Thymus (tissue), 11 donors: Measurements from ENCODE around the gene ZSCAN5A. TPM values are rescaled to one million over a fixed set of nuclear protein-coding genes. Genes with fewer than 3 reads are reported as not detected.
A peak's percentile ranks its signal among the peaks of the same experiment; 100 is the strongest.
"Not testable (repeated sequence)": the region's sequence is repeated elsewhere in the genome, so short reads cannot be mapped to it uniquely, and the experiment has no call there.

Experiments
- DNase-seq, 9 donors: peaks; one replicate each; pipeline ENCODE4 v3.0.0-alpha.2; 2013; ENCODE audit warnings: low spot score in 9 of 9, low read depth in 6 of 9, missing footprints in 1 of 9
- H3K27ac ChIP-seq, 2 donors: one replicate each; pipeline ENCODE4 v1.5.1; 2013; ENCODE audit warnings: control low read depth in 1 of 2, low read depth in 1 of 2, low read length in 1 of 2, mild to moderate bottlenecking in 1 of 2, moderate library complexity in 1 of 2
- H3K27me3 ChIP-seq, 2 donors: one replicate each; pipeline ENCODE4 v1.5.1; 2013; ENCODE audit warnings: low read length in 1 of 2; ENCODE audit not compliant: control insufficient read depth in 2 of 2, insufficient read depth in 1 of 2
- H3K36me3 ChIP-seq, 2 donors: one replicate each; pipeline ENCODE4 v1.5.1; 2013; ENCODE audit warnings: low read length in 1 of 2, mild to moderate bottlenecking in 1 of 2, moderate library complexity in 1 of 2; ENCODE audit not compliant: control insufficient read depth in 2 of 2, insufficient read depth in 2 of 2
- H3K4me1 ChIP-seq, 2 donors: one replicate each; pipeline ENCODE4 v1.5.1; 2013; ENCODE audit warnings: low read length in 2 of 2; ENCODE audit not compliant: control insufficient read depth in 2 of 2, insufficient read depth in 2 of 2
- H3K4me3 ChIP-seq, 2 donors: one replicate each; pipeline ENCODE4 v1.5.1; 2013; ENCODE audit warnings: low read length in 2 of 2, control low read depth in 1 of 2, mild to moderate bottlenecking in 1 of 2
- H3K9me3 ChIP-seq, 2 donors: one replicate each; pipeline ENCODE4 v1.5.1; 2013; ENCODE audit warnings: low read length in 1 of 2, mild to moderate bottlenecking in 1 of 2; ENCODE audit not compliant: control insufficient read depth in 2 of 2, insufficient read depth in 1 of 2
- WGBS: extraction: QIAGEN DNeasy Blood & Tissue Kit; methylation state at CpG from one replicate; pipeline ENCODE4 v1.1.7; 2013; 5-methylcytosine and 5-hydroxymethylcytosine counted together
- polyA plus RNA-seq: library from polyadenylated mRNA; stranded (reverse); fragments of 200-250 nt; gene quantifications from one replicate; pipeline ENCODE4 v1.2.3, GENCODE V29; 2013
- total RNA-seq: library from RNA; stranded (reverse); fragments of 120-200 nt; gene quantifications from one replicate; pipeline ENCODE4 v1.2.4, GENCODE V29; 2013
- donor health status: healthy.

Gene ZSCAN5A
- total and polyA plus RNA-seq, 2 donors = 4.9 to 7.4 TPM

GRCh38 chr19:56310462-56310861 lies 4.2 kb downstream of the ZSCAN5A start:
- 96% methylated on average over 8 of the region's 8 CpGs for WGBS
- no peaks in the 10 kb centered on the region for H3K27me3 ChIP-seq
- H3K4me3 ChIP-seq = no peak overlapping the region
- H3K9me3 ChIP-seq = no peaks in the 10 kb centered on the region
- H3K27ac ChIP-seq = no peak overlapping the region
- no peak for DNase-seq
- H3K36me3 ChIP-seq = no peaks in the 10 kb centered on the region
- H3K4me1 ChIP-seq = peaks cover 8 to 9% of the 10 kb centered on the region in 2 donors

DNA sequence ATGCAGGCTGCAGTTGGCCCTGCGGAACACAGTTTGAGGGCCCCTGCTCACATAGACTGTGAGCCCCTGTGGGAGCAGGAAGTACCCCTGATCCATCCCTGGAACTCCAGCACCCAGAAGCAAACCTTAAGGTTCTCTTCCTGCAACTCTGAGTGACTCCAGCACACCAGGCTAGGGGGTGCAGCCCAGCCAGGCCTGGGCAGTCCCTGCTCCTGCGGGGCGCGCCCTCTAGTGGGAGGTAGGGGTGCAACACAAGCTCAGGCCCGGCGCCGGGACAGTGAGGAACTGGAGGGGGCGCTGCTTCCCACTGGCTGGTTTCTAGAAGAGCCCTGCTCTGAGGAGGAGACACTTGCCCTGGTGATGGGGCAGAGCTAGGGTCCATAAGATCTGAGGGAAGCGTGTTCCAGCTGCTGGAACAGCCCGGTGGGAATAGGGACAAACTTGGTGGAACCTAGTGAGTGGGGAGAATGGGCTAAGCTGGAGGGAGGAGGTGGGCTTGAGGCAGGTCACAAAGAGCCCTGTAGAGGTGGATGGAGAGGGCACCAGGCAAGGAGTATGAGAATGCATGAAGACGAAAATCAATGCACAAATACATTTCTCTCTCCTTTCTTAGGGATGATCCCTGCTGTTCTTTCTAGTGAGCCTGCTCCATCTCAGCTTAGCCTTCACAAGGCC lies 5.0 kb downstream of the ZSCAN5A start:
- peak in 4 of 9 donors; percentile 5 to 56 (median 41) for DNase-seq
- 94% methylated on average over 11 of the region's 11 CpGs for WGBS
- Histone ChIP-seq H3K9me3 (no peaks in the 10 kb centered on the region), H3K4me1 (peaks cover 7% of the 10 kb centered on the region in 2 donors), H3K27me3 (no peaks in the 10 kb centered on the region), H3K4me3 (no peak overlapping the region), H3K36me3 (peaks cover 0 to 4% of the 10 kb centered on the region in 2 donors), H3K27ac (no peak overlapping the region)

DNA sequence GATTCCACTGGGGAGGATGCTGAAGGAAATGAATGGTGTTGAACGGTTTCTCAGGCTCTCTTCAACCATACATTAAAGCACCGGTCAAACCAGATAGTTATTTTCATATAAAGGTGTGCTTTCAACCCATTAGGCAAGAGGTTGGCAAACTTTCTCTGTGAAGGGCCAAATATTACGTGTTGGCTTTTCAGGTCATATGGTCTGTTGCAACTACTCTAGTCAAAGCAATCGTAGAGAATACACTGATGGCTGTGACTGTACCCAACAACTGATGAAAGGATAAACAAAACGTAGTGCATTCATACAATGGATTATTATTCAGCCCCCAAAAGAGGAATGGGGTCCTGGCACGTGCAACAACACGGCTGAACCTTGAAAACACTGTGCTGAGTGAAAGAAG lies 5.8 kb downstream of the ZSCAN5A start:
- Histone ChIP-seq H3K36me3 (peaks cover 0 to 4% of the 10 kb centered on the region in 2 donors), H3K27ac (no peak overlapping the region), H3K9me3 (no peaks in the 10 kb centered on the region), H3K4me3 (no peak overlapping the region), H3K4me1 (peaks cover 3 to 4% of the 10 kb centered on the region in 2 donors), H3K27me3 (no peaks in the 10 kb centered on the region)
- no peak for DNase-seq
- WGBS = 97% methylated on average over 7 of the region's 7 CpGs

DNA sequence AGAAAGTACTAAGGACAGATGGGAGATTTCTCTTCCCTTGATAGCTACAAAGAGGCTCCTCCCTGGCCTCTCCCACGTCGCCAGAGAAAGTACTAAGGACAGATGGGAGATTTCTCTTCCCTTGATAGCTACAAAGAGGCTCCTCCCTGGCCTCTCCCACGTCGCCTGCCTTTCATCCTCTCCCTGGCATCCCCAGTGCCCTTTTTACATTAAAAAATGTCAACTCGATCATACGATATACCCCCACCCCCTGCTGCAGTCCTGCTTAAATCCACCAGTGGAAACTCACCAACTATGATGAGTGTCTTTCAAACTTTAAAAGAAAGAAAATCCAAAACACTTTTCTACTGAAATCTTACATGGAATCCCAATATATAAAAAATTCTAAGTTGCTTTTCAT lies 7.6 kb downstream of the ZSCAN5A start:
- H3K4me3 ChIP-seq, H3K4me1 ChIP-seq, H3K9me3 ChIP-seq, H3K27ac ChIP-seq, DNase-seq, H3K36me3 ChIP-seq, H3K27me3 ChIP-seq: not testable (repeated sequence)
- WGBS = 79% methylated on average over 6 of the region's 6 CpGs

DNA sequence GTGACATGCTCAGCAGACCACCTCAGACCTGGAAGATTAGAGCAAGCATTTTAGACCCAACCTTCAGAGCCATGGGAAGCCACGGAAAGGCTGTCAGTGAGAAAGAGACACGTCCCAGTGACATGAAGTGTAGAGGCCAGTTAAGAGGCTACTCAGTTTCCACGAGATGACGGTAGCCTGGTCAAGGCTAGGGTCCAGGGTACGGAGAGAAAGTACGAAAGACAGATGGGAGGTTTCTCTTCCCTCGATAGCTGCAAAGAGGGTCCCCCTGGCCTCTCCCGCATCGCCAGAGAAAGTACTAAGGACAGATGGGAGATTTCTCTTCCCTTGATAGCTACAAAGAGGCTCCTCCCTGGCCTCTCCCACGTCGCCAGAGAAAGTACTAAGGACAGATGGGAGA lies 8.6 kb downstream of the ZSCAN5A start:
- WGBS = 99% methylated on average over 9 of the region's 11 CpGs
- Histone ChIP-seq H3K4me1 (no peaks in the 10 kb centered on the region), H3K36me3 (peaks cover 0 to 4% of the 10 kb centered on the region in 2 donors), H3K9me3 (no peaks in the 10 kb centered on the region), H3K4me3 (no peak overlapping the region), H3K27ac (no peak overlapping the region), H3K27me3 (no peaks in the 10 kb centered on the region)
- no peak for DNase-seq

GRCh38 chr19:56304243-56304642 lies 10.4 kb downstream of the ZSCAN5A start:
- 97% methylated on average over 9 of the region's 9 CpGs for WGBS
- Histone ChIP-seq H3K9me3 (no peaks in the 10 kb centered on the region), H3K27ac (no peak overlapping the region), H3K4me3 (no peak overlapping the region), H3K36me3 (peaks cover 0 to 4% of the 10 kb centered on the region in 2 donors), H3K27me3 (no peaks in the 10 kb centered on the region), H3K4me1 (no peaks in the 10 kb centered on the region)
- no peak for DNase-seq

- H3K36me3 ChIP-seq = peaks cover 0 to 4% of the 10 kb centered on the region in 2 donors
- H3K27ac ChIP-seq = no peak overlapping the region
- H3K4me1 ChIP-seq = no peaks in the 10 kb centered on the region
- no peaks in the 10 kb centered on the region for H3K27me3 ChIP-seq
- no peaks in the 10 kb centered on the region for H3K9me3 ChIP-seq
- DNase-seq = no peak
- whole genome bisulfite sequencing = 76% methylated on average over 9 of the region's 9 CpGs
- H3K4me3 ChIP-seq = no peak overlapping the region
Measured at GRCh38 chr19:56301886-56302620, 12.6 kb downstream of the ZSCAN5A start.

GRCh38 chr19:56301155-56301554 lies 13.5 kb downstream of the ZSCAN5A start:
- no peaks in the 10 kb centered on the region for H3K27me3 ChIP-seq
- DNase-seq = no peak
- H3K36me3 ChIP-seq = peaks cover 0 to 4% of the 10 kb centered on the region in 2 donors
- H3K4me1 ChIP-seq = no peaks in the 10 kb centered on the region
- no peak overlapping the region for H3K27ac ChIP-seq
- no peak overlapping the region for H3K4me3 ChIP-seq
- no peaks in the 10 kb centered on the region for H3K9me3 ChIP-seq
- 96% methylated on average over 5 of the region's 5 CpGs for WGBS

DNA sequence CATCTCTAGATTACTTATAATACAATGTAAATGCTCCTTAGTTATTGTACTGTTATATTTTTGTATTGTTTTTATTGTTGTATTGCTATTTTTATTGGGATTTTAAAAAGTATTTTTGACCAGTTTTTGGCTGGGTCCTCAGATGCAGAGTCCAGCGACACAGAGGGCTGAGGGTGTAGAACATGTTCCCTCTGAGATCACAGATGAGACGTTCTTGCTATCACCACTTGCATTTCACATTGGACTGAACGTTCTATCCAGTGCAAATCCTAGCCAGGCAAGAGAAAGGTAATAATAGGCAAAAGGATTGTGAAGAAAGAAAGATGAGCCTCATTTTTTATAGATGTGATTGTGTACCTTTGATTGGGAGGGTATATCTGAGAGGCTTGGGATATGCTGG lies 15.0 kb downstream of the ZSCAN5A start:
- Histone ChIP-seq H3K4me1 (no peaks in the 10 kb centered on the region), H3K4me3 (no peak overlapping the region), H3K9me3 (no peaks in the 10 kb centered on the region), H3K27ac (no peak overlapping the region), H3K27me3 (no peaks in the 10 kb centered on the region), H3K36me3 (peaks cover 0 to 4% of the 10 kb centered on the region in 2 donors)
- DNase-seq = no peak
- 97% methylated on average over 3 of the region's 3 CpGs for whole genome bisulfite sequencing
